Heart left ventricle (tissue), 13 donors: ENCODE results near the gene EPS8L1.

Experiments
- POLR2A ChIP-seq, 2 donors: fragments of 450-650 bp; IDR thresholded peaks; one replicate each; pipeline ENCODE4 v1.6.1; 2017; ENCODE audit warnings: antibody characterized with exemption in 2 of 2, mild to moderate bottlenecking in 2 of 2, moderate library complexity in 2 of 2
- TF ChIP-seq, protein P1 (sequence below), 12 donors: fragments of 200-600 bp; sonication (generic) in 4 of 12; IDR thresholded peaks; one replicate each; pipeline versions ENCODE4 v1.5.0 to v1.8.0; 2018 to 2022; ENCODE audit warnings: antibody characterized with exemption in 12 of 12, mild to moderate bottlenecking in 5 of 12
- donor health status: ischemic (EF 13 %, LVEDD 7.1; RV severe dilation, severe dysfunction).
- donor health status: DM: no; HTN: yes; CAD: no.
- donor health status: DM: no; HTN: no; CAD: no.
- donor health status: ischemic (EF 25% LVEDD 6.9; RV normal size, moderate dysfunction).
- donor health status: ischemic (EF 25% LVEDD 5.7; RV mildly dilated, moderate dysfunction).
- donor health status: ischemic (EF 35%, LVEDD 5.7; RV mildly dilated, moderate dysfunction).
- donor health status: nonischemic (EF 11% LVEDD 7.7; RV severe dilation, severe dysfunction).
- donor health status: DM: yes; HTN: yes; CAD: no.
- donor health status: PGD.
- donor health status: ischemic (EF 29% LVEDD 5.4; RV normal size, mild dysfunction).
- donor health status: nonischemic (EF 23%, LVEDD 6.1; RV moderate dilation, normal function).

DNA sequence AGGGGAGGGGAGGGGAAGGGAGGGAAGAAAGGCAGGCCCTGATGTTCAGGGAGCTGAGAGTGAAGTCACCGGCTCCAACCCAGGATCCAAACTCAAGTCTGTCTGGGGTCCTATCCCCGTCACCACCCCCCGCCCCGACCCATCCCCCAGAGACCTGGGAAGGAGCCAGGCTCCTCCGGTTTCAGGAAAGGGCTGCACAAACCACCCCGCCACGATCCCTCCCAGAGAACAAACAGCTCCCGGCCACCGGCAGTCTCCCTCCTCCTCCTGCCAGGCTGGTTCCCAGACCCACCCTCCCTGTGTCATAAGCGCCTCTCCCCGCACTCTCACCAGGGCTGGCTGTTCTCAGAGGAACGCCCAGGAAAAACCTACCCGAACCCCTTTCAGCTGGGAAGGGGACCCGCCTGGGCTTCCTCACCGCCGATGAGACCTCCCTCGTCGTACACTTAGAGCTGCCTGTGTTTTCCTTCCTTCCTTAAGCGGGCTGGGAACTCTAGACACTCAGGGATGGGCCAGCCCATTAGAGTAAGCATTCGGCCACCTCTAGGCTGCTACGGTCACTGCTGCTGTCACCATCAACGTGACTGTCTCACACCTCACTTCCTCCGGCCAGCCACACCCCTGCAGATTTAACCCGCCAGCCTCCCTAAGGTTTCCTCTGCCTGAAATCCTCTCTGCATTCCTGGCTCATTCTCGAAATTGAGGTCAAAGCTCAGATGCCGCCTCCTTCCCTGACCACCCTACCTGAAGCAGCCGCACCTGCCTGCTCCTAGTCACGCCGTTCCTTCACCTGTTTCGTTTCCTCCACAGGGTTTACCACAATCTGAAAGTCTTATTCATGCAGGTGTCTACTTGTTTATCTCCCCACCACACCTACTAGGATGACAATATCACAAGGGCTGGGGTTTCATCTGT lies 6.5 kb upstream of the EPS8L1 start:
- TF ChIP-seq, protein P1, sequence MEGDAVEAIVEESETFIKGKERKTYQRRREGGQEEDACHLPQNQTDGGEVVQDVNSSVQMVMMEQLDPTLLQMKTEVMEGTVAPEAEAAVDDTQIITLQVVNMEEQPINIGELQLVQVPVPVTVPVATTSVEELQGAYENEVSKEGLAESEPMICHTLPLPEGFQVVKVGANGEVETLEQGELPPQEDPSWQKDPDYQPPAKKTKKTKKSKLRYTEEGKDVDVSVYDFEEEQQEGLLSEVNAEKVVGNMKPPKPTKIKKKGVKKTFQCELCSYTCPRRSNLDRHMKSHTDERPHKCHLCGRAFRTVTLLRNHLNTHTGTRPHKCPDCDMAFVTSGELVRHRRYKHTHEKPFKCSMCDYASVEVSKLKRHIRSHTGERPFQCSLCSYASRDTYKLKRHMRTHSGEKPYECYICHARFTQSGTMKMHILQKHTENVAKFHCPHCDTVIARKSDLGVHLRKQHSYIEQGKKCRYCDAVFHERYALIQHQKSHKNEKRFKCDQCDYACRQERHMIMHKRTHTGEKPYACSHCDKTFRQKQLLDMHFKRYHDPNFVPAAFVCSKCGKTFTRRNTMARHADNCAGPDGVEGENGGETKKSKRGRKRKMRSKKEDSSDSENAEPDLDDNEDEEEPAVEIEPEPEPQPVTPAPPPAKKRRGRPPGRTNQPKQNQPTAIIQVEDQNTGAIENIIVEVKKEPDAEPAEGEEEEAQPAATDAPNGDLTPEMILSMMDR (IDR thresholded peaks at IDR 0.05): no peak
- no peak for TF ChIP-seq POLR2A (IDR thresholded peaks at IDR 0.05)
